B cell (primary cell): ENCODE results near the gene RSPH6A.

ENCODE experiments used
- CTCF ChIP-seq: fragments of 200-600 bp; IDR thresholded peaks from one replicate; pipeline ENCODE4 v1.8.0; 2022; ENCODE audit warnings: antibody characterized with exemption, mild to moderate bottlenecking
- EZH2 ChIP-seq: IDR thresholded peaks from 2 replicates; pipeline ENCODE4 v1.6.1; 2012; ENCODE audit warnings: borderline replicate concordance, low read depth, mild to moderate bottlenecking, moderate library complexity, low read length; ENCODE audit not compliant: insufficient read depth, poor library complexity, severe bottlenecking

DNA sequence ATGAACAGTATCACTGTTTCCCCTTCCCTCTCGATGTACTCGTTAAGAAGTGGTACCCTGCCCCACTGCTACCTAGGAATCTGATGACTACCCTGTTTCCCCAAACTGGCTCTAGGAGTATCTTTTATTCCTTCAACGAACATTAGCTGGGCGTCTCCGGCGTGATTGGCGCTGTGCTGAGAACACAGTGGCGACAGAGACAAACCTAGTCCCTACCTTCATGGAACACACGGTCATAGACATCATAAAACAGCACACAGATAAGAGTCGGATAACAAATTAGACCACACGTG lies 47.1 kb upstream of the RSPH6A start:
- TF ChIP-seq CTCF (no peak), EZH2 (no peak)
